ENCODE measurements around the gene DNAH12.

GRCh38 chr3:57464011-57464410, 80.1 kb downstream of the DNAH12 start:
- TF ChIP-seq CTCF (IDR thresholded peaks at IDR 0.05; ENCODE audit: low read depth, low read length, poor library complexity, severe bottlenecking) (no peak), EZH2phosphoT487 (IDR thresholded peaks at IDR 0.05; ENCODE audit: borderline replicate concordance, low read length) (no peak)

All from DOHH2 (cell line).